Activated CD4-positive, alpha-beta T cell treated with anti-CD3 and anti-CD28 coated beads, Interleukin-2, amount 50 U/mL, for 48 hours (primary cell): Measurements from ENCODE around the gene CCDC171.
"Not testable (repeated sequence)": the region's sequence is repeated elsewhere in the genome, so short reads cannot be mapped to it uniquely, and the experiment has no call there.

Experiments
- DNase-seq, 2 experiments: peaks; one replicate each; pipeline ENCODE4 v3.0.0-alpha.2; 2020

Gene CCDC171

GRCh38 chr9:15769547-15769946 is 216.7 kb downstream of the CCDC171 start:
- DNase-seq: no peak

- no peak for DNase-seq
Observed at GRCh38 chr9:15778861-15779260, 226.0 kb downstream of the CCDC171 start.

GRCh38 chr9:15782106-15782505 is 229.3 kb downstream of the CCDC171 start:
- DNase-seq: no peak

- no peak for DNase-seq
Observed at GRCh38 chr9:15785584-15785983, 232.7 kb downstream of the CCDC171 start.

GRCh38 chr9:15786616-15787015 is 233.8 kb downstream of the CCDC171 start:
- DNase-seq: no peak

- not testable (repeated sequence) for DNase-seq
Observed at GRCh38 chr9:15810219-15810899, 257.5 kb downstream of the CCDC171 start.

- DNase-seq: no peak
Observed at GRCh38 chr9:15813076-15813475, 260.2 kb downstream of the CCDC171 start.

GRCh38 chr9:15824310-15824709 is 271.5 kb downstream of the CCDC171 start:
- DNase-seq: no peak

GRCh38 chr9:15831384-15831783 is 278.5 kb downstream of the CCDC171 start:
- DNase-seq: no peak

- DNase-seq: no peak
Observed at GRCh38 chr9:15834541-15834940, 281.7 kb downstream of the CCDC171 start.

GRCh38 chr9:15837079-15837679 is 284.3 kb downstream of the CCDC171 start:
- no peak for DNase-seq

GRCh38 chr9:15842051-15842450 is 289.2 kb downstream of the CCDC171 start:
- DNase-seq: no peak

GRCh38 chr9:15843316-15843715 is 290.5 kb downstream of the CCDC171 start:
- no peak for DNase-seq

- DNase-seq: no peak
Observed at GRCh38 chr9:15843931-15844330, 291.1 kb downstream of the CCDC171 start.

- DNase-seq: no peak
Observed at GRCh38 chr9:15846611-15847010, 293.8 kb downstream of the CCDC171 start.

GRCh38 chr9:15849871-15850270 is 297.0 kb downstream of the CCDC171 start:
- DNase-seq: no peak

- DNase-seq: no peak
Observed at GRCh38 chr9:15851766-15852165, 298.9 kb downstream of the CCDC171 start.

GRCh38 chr9:15856591-15856990 is 303.7 kb downstream of the CCDC171 start:
- DNase-seq: no peak

- no peak for DNase-seq
Observed at GRCh38 chr9:15867334-15867733, 314.5 kb downstream of the CCDC171 start.

GRCh38 chr9:15867988-15868387 is 315.1 kb downstream of the CCDC171 start:
- DNase-seq: no peak

- DNase-seq: no peak
Observed at GRCh38 chr9:15873573-15874177, 320.8 kb downstream of the CCDC171 start.

GRCh38 chr9:15882328-15882727 is 329.5 kb downstream of the CCDC171 start:
- DNase-seq: no peak

- no peak for DNase-seq
Observed at GRCh38 chr9:15882883-15883282, 330.0 kb downstream of the CCDC171 start.

GRCh38 chr9:15885464-15885863 is 332.6 kb downstream of the CCDC171 start:
- DNase-seq: no peak
